ENCODE data around the gene FARP1. TPM values are rescaled to one million over a fixed set of nuclear protein-coding genes. Genes with fewer than 3 reads are reported as not detected.

Gene FARP1
- total and polyA plus RNA-seq, 4 experiments from 2014 or later = 0.26 to 1.5 (median 0.42) TPM; not detected in 1

DNA sequence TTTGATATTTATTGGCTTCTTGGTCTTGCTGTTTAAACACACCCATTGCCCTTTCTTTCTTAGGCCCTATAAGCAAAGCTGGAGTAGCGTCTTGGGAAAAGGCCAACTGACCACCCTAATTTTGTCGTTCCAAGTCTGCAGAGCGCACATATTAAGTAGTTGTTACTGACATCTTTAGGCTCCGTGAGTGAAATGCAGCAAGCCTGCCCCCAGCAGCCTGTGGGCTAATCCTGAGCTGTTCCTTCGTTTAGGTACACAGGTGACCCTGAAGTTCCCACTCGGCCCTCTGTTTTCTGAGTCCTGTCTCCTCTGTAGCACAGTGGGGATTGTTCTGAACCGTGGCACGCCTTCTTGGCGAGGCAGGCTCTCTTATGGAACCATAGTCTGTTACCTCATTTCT lies 263.5 kb downstream of the FARP1 start:
- no peaks in the 10 kb centered on the region for H3K36me3 Mint-ChIP-seq
- Histone ChIP-seq H3K9me3 (ENCODE audit: control insufficient read depth in 1 of 2, low read length in 2 of 2) (no peaks in the 10 kb centered on the region), H3K36me3 (ENCODE audit: insufficient read depth, low read length) (no peaks in the 10 kb centered on the region), H3K27me3 (ENCODE audit: insufficient read depth, low read length) (no peaks in the 10 kb centered on the region), H3K4me1 (ENCODE audit: insufficient read depth, low read length) (no peaks in the 10 kb centered on the region), H3K27ac (ENCODE audit: low read depth, low read length) (no peak overlapping the region), H3K4me3 (ENCODE audit: low read length in 2 of 2) (no peak overlapping the region)
- DNase-seq = no peak
- peaks cover 4 to 16% of the 10 kb centered on the region in 2 donors for H3K27me3 Mint-ChIP-seq
- H3K4me3 Mint-ChIP-seq = no peak overlapping the region
- ChIA-PET CTCF (ENCODE audit: partially characterized antibody) (interaction anchor here (0.6 kb wide), 1 partner anchor 302 kb away, joined by 3 read pairs; no protein-coding TSS in a partner anchor), POLR2A (ENCODE audit: partially characterized antibody) (no interaction called here)
- no peaks in the 10 kb centered on the region for H3K9me3 Mint-ChIP-seq
- no peak overlapping the region for H3K27ac Mint-ChIP-seq
- intact Hi-C loops (cut with micrococcal nuclease) = no loop called here
- H3K4me1 Mint-ChIP-seq = no peaks in the 10 kb centered on the region

DNA sequence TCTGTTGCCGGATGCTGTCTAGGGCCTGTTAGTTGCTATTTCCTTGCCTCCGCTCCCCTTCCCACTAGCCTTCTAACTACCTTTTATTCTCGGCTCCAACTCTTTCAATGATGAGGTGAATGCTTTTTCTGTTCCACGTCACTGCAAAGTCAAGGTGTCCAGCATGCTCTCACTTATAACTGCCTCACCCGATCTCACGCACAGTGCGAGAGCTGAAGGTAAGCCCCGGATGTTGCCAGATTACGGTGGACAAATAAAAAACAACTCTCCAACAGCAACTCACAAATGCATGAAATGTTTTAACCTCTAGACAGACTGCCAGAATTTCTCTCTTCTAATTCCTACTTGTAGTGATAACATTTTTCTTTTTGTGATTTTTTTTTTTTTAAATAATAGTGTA lies 264.1 kb downstream of the FARP1 start:
- CTCF ChIA-PET (ENCODE audit: partially characterized antibody) = no interaction called here
- no peaks in the 10 kb centered on the region for H3K9me3 ChIP-seq (ENCODE audit: control insufficient read depth in 1 of 2, low read length in 2 of 2)
- POLR2A ChIA-PET (ENCODE audit: partially characterized antibody) = no interaction called here
- H3K27ac Mint-ChIP-seq = no peak overlapping the region
- intact Hi-C loops (cut with micrococcal nuclease) = no loop called here
- peaks cover 7 to 19% of the 10 kb centered on the region in 2 donors for H3K27me3 Mint-ChIP-seq
- H3K27me3 ChIP-seq (ENCODE audit: insufficient read depth, low read length) = no peaks in the 10 kb centered on the region
- no peaks in the 10 kb centered on the region for H3K36me3 Mint-ChIP-seq
- peaks cover 3 to 5% (median 3%) of the 10 kb centered on the region in 4 donors for H3K4me1 Mint-ChIP-seq
- H3K4me1 ChIP-seq (ENCODE audit: insufficient read depth, low read length) = no peaks in the 10 kb centered on the region
- no peaks in the 10 kb centered on the region for H3K9me3 Mint-ChIP-seq
- H3K4me3 Mint-ChIP-seq = no peak overlapping the region
- H3K36me3 ChIP-seq (ENCODE audit: insufficient read depth, low read length) = no peaks in the 10 kb centered on the region
- no peak overlapping the region for H3K4me3 ChIP-seq (ENCODE audit: low read length in 2 of 2)
- no peak overlapping the region for H3K27ac ChIP-seq (ENCODE audit: low read depth, low read length)
- DNase-seq = no peak

DNA sequence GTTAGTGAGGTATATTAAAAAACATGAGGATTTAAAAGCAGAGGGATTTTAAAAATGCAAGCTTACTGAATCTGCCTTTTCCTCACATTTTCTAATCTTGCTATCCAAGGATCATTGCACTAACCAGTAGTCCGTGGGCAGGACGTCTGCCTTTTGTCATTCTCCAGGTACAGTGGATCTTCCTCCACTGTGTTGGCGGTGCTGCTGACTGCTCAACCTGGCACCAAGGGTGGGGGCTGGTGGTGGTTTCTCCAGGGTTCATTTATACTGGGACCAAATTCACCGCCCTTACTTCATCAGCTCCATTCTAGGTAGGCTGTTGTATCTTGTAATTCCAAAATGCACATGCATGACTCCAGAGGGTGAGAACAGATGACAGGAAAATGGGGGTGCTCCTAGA lies 264.7 kb downstream of the FARP1 start:
- H3K4me1 Mint-ChIP-seq = peaks cover 5 to 9% (median 7%) of the 10 kb centered on the region in 4 donors
- peaks cover 7 to 18% of the 10 kb centered on the region in 2 donors for H3K27me3 Mint-ChIP-seq
- Histone ChIP-seq H3K27ac (ENCODE audit: low read depth, low read length) (no peak overlapping the region), H3K27me3 (ENCODE audit: insufficient read depth, low read length) (no peaks in the 10 kb centered on the region), H3K4me1 (ENCODE audit: insufficient read depth, low read length) (no peaks in the 10 kb centered on the region), H3K9me3 (ENCODE audit: control insufficient read depth in 1 of 2, low read length in 2 of 2) (no peaks in the 10 kb centered on the region), H3K4me3 (ENCODE audit: low read length in 2 of 2) (no peak overlapping the region), H3K36me3 (ENCODE audit: insufficient read depth, low read length) (no peaks in the 10 kb centered on the region)
- H3K27ac Mint-ChIP-seq = no peak overlapping the region
- CTCF ChIA-PET (ENCODE audit: partially characterized antibody) = no interaction called here
- intact Hi-C loops (cut with micrococcal nuclease) = no loop called here
- DNase-seq = no peak
- H3K4me3 Mint-ChIP-seq = no peak overlapping the region
- no peaks in the 10 kb centered on the region for H3K9me3 Mint-ChIP-seq
- POLR2A ChIA-PET (ENCODE audit: partially characterized antibody) = no interaction called here
- H3K36me3 Mint-ChIP-seq = no peaks in the 10 kb centered on the region

DNA sequence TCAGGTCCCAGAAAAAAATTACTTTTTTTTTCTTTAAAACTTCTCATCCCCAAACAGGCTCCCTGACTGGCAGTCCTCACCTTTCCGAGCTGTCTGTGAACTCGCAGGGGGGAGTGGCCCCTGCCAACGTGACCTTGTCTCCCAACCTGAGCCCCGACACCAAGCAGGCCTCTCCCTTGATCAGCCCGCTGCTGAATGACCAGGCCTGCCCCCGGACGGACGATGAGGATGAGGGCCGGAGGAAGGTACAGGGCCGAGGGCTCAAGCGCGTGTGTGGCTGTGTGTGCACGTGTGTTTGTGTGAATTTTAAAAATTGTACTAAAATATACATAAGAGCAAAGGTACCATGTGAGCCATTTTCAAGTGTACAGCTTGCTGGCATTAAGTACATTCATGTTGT lies 266.4 kb downstream of the FARP1 start:
- no peak overlapping the region for H3K27ac Mint-ChIP-seq
- no peaks in the 10 kb centered on the region for H3K27me3 ChIP-seq (ENCODE audit: insufficient read depth, low read length)
- H3K4me1 ChIP-seq (ENCODE audit: insufficient read depth, low read length) = no peaks in the 10 kb centered on the region
- H3K27me3 Mint-ChIP-seq = peaks cover 7 to 27% of the 10 kb centered on the region in 2 donors
- no peak for DNase-seq
- H3K9me3 Mint-ChIP-seq = no peaks in the 10 kb centered on the region
- no peak overlapping the region for H3K4me3 Mint-ChIP-seq
- no peaks in the 10 kb centered on the region for H3K9me3 ChIP-seq (ENCODE audit: control insufficient read depth in 1 of 2, low read length in 2 of 2)
- no peaks in the 10 kb centered on the region for H3K36me3 Mint-ChIP-seq
- H3K4me3 ChIP-seq (ENCODE audit: low read length in 2 of 2) = no peak overlapping the region
- POLR2A ChIA-PET (ENCODE audit: partially characterized antibody) = no interaction called here
- CTCF ChIA-PET (ENCODE audit: partially characterized antibody) = no interaction called here
- no peak overlapping the region for H3K27ac ChIP-seq (ENCODE audit: low read depth, low read length)
- no peaks in the 10 kb centered on the region for H3K36me3 ChIP-seq (ENCODE audit: insufficient read depth, low read length)
- peaks cover 5 to 9% (median 7%) of the 10 kb centered on the region in 4 donors for H3K4me1 Mint-ChIP-seq
- intact Hi-C loops (cut with micrococcal nuclease) = no loop called here

DNA sequence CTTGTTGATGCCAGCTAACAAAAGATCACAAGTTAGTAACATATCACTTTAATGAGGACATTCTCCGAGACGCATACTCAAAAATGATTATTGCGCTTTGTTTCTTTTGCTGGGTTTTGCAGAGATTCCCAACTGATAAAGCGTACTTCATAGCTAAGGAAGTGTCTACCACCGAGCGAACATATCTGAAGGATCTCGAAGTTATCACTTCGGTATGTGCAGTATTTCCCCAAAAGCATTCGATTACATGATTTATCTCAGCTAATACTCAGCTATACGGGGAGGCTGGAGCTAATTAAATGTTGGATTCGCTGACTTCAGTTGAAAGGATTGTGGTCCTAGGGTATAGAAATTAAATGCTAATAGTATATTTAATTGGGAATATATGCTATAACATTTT lies 267.7 kb downstream of the FARP1 start:
- H3K4me3 Mint-ChIP-seq = peak overlapping the region in 1 of 8 donors; percentile 41
- peaks cover 7 to 29% of the 10 kb centered on the region in 2 donors for H3K27me3 Mint-ChIP-seq
- no peak overlapping the region for H3K4me3 ChIP-seq (ENCODE audit: low read length in 2 of 2)
- H3K27ac Mint-ChIP-seq = no peak overlapping the region
- peaks cover 0 to under 1% (median 0%) of the 10 kb centered on the region in 8 donors for H3K9me3 Mint-ChIP-seq
- POLR2A ChIA-PET (ENCODE audit: partially characterized antibody) = no interaction called here
- CTCF ChIA-PET (ENCODE audit: partially characterized antibody) = interaction anchor here (0.6 to 0.9 kb wide), 2 partner anchors 24 to 243 kb away, joined by 3 to 4 read pairs; no protein-coding TSS in a partner anchor
- peaks cover 5 to 9% (median 7%) of the 10 kb centered on the region in 4 donors for H3K4me1 Mint-ChIP-seq
- H3K27ac ChIP-seq (ENCODE audit: low read depth, low read length) = no peak overlapping the region
- no peaks in the 10 kb centered on the region for H3K27me3 ChIP-seq (ENCODE audit: insufficient read depth, low read length)
- no peaks in the 10 kb centered on the region for H3K9me3 ChIP-seq (ENCODE audit: control insufficient read depth in 1 of 2, low read length in 2 of 2)
- H3K4me1 ChIP-seq (ENCODE audit: insufficient read depth, low read length) = no peaks in the 10 kb centered on the region
- intact Hi-C loops (cut with micrococcal nuclease) = no loop called here
- H3K36me3 Mint-ChIP-seq = no peaks in the 10 kb centered on the region
- H3K36me3 ChIP-seq (ENCODE audit: insufficient read depth, low read length) = no peaks in the 10 kb centered on the region
- no peak for DNase-seq

DNA sequence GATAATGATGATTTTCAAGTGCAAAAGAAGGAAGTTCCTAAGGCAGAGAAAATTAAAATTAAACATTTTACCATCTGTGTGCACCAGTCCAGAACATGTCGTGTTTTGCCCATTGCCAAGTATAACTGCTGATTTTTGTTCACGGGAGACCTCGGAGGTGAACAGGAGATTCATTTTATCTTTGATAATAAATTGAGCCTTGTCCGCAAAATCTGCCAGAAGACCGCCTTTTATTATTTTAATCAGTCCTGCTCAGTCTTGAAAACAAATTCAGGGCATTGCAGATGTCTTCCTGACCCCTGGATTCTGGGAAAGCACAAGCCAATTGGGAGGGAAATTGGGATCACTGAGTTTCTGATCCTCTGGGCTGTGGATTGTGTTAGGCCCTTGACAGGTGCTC lies 268.1 kb downstream of the FARP1 start:
- Histone ChIP-seq H3K4me3 (ENCODE audit: low read length in 2 of 2) (no peak overlapping the region), H3K4me1 (ENCODE audit: insufficient read depth, low read length) (no peaks in the 10 kb centered on the region), H3K9me3 (ENCODE audit: control insufficient read depth in 1 of 2, low read length in 2 of 2) (no peaks in the 10 kb centered on the region), H3K36me3 (ENCODE audit: insufficient read depth, low read length) (no peaks in the 10 kb centered on the region), H3K27ac (ENCODE audit: low read depth, low read length) (no peak overlapping the region), H3K27me3 (ENCODE audit: insufficient read depth, low read length) (no peaks in the 10 kb centered on the region)
- CTCF ChIA-PET (ENCODE audit: partially characterized antibody) = interaction anchor here (0.9 kb wide), 1 partner anchor 242 kb away, joined by 3 read pairs; no protein-coding TSS in a partner anchor
- Mint-ChIP-seq H3K27me3 (peaks cover 7 to 29% of the 10 kb centered on the region in 2 donors), H3K4me1 (peaks cover 5 to 9% (median 7%) of the 10 kb centered on the region in 4 donors), H3K36me3 (no peaks in the 10 kb centered on the region), H3K4me3 (peak overlapping the region in 2 of 8 donors; percentile 53 to 90), H3K27ac (no peak overlapping the region), H3K9me3 (peaks cover 0 to 2% (median 0%) of the 10 kb centered on the region in 8 donors)
- DNase-seq = no peak
- intact Hi-C loops (cut with micrococcal nuclease) = no loop called here
- POLR2A ChIA-PET (ENCODE audit: partially characterized antibody) = no interaction called here

DNA sequence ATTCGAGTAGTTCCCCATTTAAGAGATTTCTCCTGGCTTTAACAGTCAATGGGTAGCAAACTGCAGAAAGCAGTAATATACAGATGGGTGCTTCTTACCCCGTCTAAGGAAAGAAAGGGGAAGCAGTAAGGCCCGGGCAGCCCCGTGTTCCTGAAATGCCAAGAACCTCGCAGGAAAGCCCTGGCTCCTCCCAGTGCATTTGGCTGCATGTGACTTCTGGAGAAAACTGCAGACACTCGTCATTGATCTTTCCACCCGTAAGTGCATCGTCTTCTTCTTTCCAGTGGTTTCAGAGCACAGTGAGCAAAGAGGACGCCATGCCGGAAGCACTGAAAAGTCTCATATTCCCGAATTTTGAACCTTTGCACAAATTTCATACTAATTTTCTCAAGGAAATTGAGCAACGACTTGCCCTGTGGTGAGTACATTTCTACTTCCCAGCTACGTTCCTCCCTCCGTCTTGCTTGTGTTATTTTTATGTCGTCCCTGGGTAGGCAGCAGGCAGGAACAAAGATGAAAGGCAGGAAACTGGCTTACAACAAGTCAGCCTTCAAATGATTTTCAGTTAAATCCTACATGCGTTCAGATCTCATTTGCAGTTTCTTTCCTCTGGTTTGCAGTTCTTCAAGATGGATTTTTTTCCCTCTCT lies 268.8 kb downstream of the FARP1 start:
- peaks cover 0 to 3% (median under 1%) of the 10 kb centered on the region in 8 donors for H3K9me3 Mint-ChIP-seq
- Histone ChIP-seq H3K4me3 (ENCODE audit: low read length in 2 of 2) (no peak overlapping the region), H3K36me3 (ENCODE audit: insufficient read depth, low read length) (no peaks in the 10 kb centered on the region), H3K27ac (ENCODE audit: low read depth, low read length) (no peak overlapping the region), H3K4me1 (ENCODE audit: insufficient read depth, low read length) (no peaks in the 10 kb centered on the region), H3K9me3 (ENCODE audit: control insufficient read depth in 1 of 2, low read length in 2 of 2) (no peaks in the 10 kb centered on the region), H3K27me3 (ENCODE audit: insufficient read depth, low read length) (no peaks in the 10 kb centered on the region)
- intact Hi-C loops (cut with micrococcal nuclease) = no loop called here
- peaks cover 7 to 29% of the 10 kb centered on the region in 2 donors for H3K27me3 Mint-ChIP-seq
- peak overlapping the region in 3 of 7 donors; percentile 3 to 29 (median 9) for H3K27ac Mint-ChIP-seq
- CTCF ChIA-PET (ENCODE audit: partially characterized antibody) = no interaction called here
- no peaks in the 10 kb centered on the region for H3K36me3 Mint-ChIP-seq
- DNase-seq = peak in 2 of 5 donors; percentile 5
- peak overlapping the region; percentile 69 to 90 (median 76) for H3K4me3 Mint-ChIP-seq
- POLR2A ChIA-PET (ENCODE audit: partially characterized antibody) = no interaction called here
- H3K4me1 Mint-ChIP-seq = peaks cover 5 to 9% (median 7%) of the 10 kb centered on the region in 4 donors
